Smooth muscle cell (in vitro differentiated cells): Measurements from ENCODE around the gene SMAD6. TPM values are rescaled to one million over a fixed set of nuclear protein-coding genes. Genes with fewer than 3 reads are reported as not detected.

Source experiments
- DNase-seq: peaks from one replicate; lab custom pipeline; 2025; ENCODE audit not compliant: unreplicated experiment; lab: John Stamatoyannopoulos, UW
- H2AFZ ChIP-seq: fragments of 200-600 bp; sonication (generic); 2 replicates; pipeline ENCODE4 v1.6.0; 2016; ENCODE audit warnings: antibody characterized with exemption, low read depth, mild to moderate bottlenecking
- H3F3A ChIP-seq: fragments of 200-600 bp; sonication (generic); 2 replicates; pipeline ENCODE4 v1.6.0; 2017; ENCODE audit warnings: antibody characterized with exemption, low read depth
- H3K27ac ChIP-seq: fragments of 200-600 bp; sonication (generic); 2 replicates; pipeline ENCODE4 v1.5.1; 2016; ENCODE audit warnings: low read depth, mild to moderate bottlenecking
- H3K27me3 ChIP-seq: fragments of 200-600 bp; sonication (generic); 2 replicates; pipeline ENCODE4 v1.6.1; 2016; ENCODE audit warnings: low read depth, mild to moderate bottlenecking
- H3K36me3 ChIP-seq: fragments of 200-600 bp; sonication (generic); 2 replicates; pipeline ENCODE4 v1.5.1; 2016; ENCODE audit warnings: low read depth
- H3K4me1 ChIP-seq: fragments of 200-600 bp; sonication (generic); 2 replicates; pipeline ENCODE4 v1.5.1; 2016; ENCODE audit warnings: low read depth
- H3K4me2 ChIP-seq: fragments of 200-600 bp; sonication (generic); 2 replicates; pipeline ENCODE4 v1.6.0; 2016; ENCODE audit warnings: mild to moderate bottlenecking
- H3K4me3 ChIP-seq: fragments of 200-600 bp; sonication (generic); 2 replicates; pipeline ENCODE4 v1.5.1; 2016; ENCODE audit warnings: mild to moderate bottlenecking
- H3K79me2 ChIP-seq: fragments of 200-600 bp; sonication (generic); 2 replicates; pipeline ENCODE4 v1.6.0; 2016; ENCODE audit warnings: low read depth, mild to moderate bottlenecking
- H3K9ac ChIP-seq: fragments of 200-600 bp; sonication (generic); 2 replicates; pipeline ENCODE4 v1.6.0; 2016; ENCODE audit warnings: low read depth
- H3K9me3 ChIP-seq: fragments of 200-600 bp; sonication (generic); replicated peaks from 2 replicates; pipeline ENCODE4 v1.5.1; 2016; ENCODE audit warnings: low read depth
- H4K20me1 ChIP-seq: fragments of 200-600 bp; sonication (generic); 2 replicates; pipeline ENCODE4 v1.6.0; 2016; ENCODE audit warnings: low read depth
- WGBS: methylation state at CpG from one replicate; pipeline ENCODE4 v1.1.7; 2016; ENCODE audit warnings: low lambda C conversion rate; 5-methylcytosine and 5-hydroxymethylcytosine counted together
- polyA plus RNA-seq: library from polyadenylated mRNA; unstranded; fragments of >200 nt; fragmentation: Nextera tagmentation; extraction: Ambion mirVana; gene quantifications from 2 replicates; pipeline ENCODE4 v1.2.1, GENCODE V29; 2016
- total RNA-seq: library from RNA; depleted of rRNA; stranded (reverse); fragments of >200 nt; gene quantifications from 2 replicates; pipeline ENCODE4 v1.2.3, GENCODE V29; 2014
- TF ChIP-seq, protein P1 (sequence below): fragments of 200-600 bp; sonication (generic); IDR thresholded peaks from 2 replicates; pipeline ENCODE4 v1.5.1; 2017; ENCODE audit warnings: borderline replicate concordance, mild to moderate bottlenecking, antibody characterized with exemption; ENCODE audit not compliant: insufficient read depth, poor library complexity, severe bottlenecking

SMAD6 gene
- total and polyA plus RNA-seq, 2 experiments from 2014 or later, result 42.6 to 44.0 TPM

DNA sequence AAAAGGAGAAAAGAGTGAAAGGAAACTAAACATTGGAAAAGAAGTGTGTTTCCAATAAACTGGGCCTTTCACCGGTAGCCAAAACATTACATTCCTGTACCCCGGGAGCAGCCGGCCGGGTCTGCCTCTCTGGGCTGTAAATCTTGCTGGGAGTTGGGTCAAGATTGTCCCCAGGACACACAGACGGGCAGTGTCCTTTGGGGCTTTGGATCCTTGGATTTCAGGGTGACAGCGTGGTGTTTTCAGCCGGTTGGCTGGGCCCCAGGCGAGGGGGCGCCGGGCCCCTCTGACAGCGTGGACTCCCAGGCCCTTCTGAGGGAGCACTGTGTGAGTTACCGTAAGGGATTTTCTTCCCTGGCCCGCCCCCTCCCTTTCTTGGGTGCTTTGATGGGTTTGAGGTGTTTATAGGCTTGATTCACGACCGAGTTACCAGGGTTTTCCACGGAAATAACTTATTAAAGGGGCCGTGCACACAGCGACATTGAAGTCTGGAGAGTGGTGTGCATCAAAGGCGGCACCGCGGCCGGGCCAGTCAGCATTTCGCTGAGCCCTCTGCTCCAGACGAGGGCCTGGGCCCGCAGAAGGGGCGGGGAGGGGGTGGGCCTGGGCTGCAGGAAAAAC lies 27.4 kb downstream of the SMAD6 start:
- DNase-seq, result no peak
- Histone ChIP-seq H3F3A (peaks cover 28% of the 10 kb centered on the region), H3K79me2 (peaks cover 96% of the 10 kb centered on the region), H3K9me3 (no peaks in the 10 kb centered on the region), H3K27ac (peak overlapping the region; percentile 95), H3K4me1 (peaks cover 15% of the 10 kb centered on the region), H3K9ac (peak overlapping the region; percentile 71), H2AFZ (no peak overlapping the region), H3K4me2 (peak overlapping the region; percentile 76), H4K20me1 (peaks cover 99% of the 10 kb centered on the region), H3K4me3 (no peak overlapping the region), H3K27me3 (no peaks in the 10 kb centered on the region), H3K36me3 (no peaks in the 10 kb centered on the region)
- TF ChIP-seq, protein P1, sequence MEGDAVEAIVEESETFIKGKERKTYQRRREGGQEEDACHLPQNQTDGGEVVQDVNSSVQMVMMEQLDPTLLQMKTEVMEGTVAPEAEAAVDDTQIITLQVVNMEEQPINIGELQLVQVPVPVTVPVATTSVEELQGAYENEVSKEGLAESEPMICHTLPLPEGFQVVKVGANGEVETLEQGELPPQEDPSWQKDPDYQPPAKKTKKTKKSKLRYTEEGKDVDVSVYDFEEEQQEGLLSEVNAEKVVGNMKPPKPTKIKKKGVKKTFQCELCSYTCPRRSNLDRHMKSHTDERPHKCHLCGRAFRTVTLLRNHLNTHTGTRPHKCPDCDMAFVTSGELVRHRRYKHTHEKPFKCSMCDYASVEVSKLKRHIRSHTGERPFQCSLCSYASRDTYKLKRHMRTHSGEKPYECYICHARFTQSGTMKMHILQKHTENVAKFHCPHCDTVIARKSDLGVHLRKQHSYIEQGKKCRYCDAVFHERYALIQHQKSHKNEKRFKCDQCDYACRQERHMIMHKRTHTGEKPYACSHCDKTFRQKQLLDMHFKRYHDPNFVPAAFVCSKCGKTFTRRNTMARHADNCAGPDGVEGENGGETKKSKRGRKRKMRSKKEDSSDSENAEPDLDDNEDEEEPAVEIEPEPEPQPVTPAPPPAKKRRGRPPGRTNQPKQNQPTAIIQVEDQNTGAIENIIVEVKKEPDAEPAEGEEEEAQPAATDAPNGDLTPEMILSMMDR, result no peak
- WGBS, result 12% methylated on average over 24 of the region's 26 CpGs

DNA sequence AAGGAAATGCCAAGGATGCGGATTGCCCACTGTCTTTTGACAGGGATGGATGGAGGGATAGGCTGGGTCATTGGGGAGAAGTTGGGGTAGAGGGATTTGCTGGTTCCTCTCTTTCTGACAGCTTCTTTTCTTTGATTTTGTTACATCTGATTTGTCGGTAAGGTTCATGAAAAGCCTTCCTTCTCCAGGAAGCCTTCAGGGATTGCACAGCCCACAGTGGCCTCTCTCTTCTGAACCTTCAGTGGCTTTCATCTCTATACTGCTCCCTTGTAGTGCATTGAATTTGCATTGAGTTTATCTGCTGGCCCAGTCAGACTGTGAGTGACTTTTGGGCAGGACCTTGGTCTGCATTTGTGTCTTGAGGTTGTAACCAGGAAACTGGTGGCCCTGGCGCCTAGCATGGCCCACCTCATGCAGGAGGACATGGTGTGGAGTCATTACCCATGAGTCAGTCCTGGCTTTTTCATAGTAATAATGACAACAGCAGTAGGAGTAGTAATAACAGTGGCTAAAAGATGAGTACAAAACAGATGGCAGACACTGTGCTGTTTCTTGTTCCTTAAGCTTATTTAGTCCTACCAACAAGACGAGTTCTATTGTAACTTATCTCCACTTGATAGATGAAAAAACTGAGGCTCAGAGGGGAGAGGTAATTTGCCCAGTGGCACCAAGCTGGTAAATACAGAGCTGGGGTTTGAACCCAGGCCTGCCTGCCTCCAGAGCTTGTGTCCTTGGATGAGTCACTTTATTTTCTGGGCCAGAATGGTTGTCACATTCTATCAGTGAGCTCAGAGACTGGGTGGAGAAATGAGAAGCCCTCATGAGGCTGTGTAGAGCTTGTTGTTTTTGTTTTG lies 28.4 kb downstream of the SMAD6 start:
- TF ChIP-seq, protein P1, result no peak
- Histone ChIP-seq H3K4me3 (no peak overlapping the region), H3K9ac (peak overlapping the region; percentile 71), H2AFZ (no peak overlapping the region), H3K36me3 (no peaks in the 10 kb centered on the region), H3K4me1 (peaks cover 15% of the 10 kb centered on the region), H3K27ac (peak overlapping the region; percentile 95), H3K9me3 (no peaks in the 10 kb centered on the region), H3K4me2 (peak overlapping the region; percentile 76), H3K27me3 (no peaks in the 10 kb centered on the region), H3F3A (peaks cover 21% of the 10 kb centered on the region), H4K20me1 (peaks cover 99% of the 10 kb centered on the region), H3K79me2 (peaks cover 96% of the 10 kb centered on the region)
- no peak for DNase-seq
- WGBS, result 57% methylated on average over 4 of the region's 4 CpGs

DNA sequence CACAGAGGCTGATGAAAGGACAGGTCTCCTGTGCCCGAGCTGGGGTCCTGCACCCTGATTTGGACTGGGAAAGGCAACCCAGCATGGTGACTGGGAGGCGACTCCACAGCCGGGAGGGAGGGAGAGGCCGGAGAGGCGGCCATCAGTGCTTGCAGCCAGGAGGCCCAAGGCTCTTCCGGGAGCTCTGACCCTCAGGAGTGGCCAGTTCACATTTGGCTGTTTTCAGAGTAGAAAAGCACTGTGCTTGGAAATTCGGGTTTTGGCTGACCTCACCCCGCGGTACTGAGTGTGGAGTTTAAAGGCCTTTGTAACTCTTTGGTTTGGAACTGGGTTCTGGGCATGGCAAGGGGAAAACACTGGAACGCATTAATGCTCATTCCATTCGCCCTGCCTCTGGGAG lies 31.9 kb downstream of the SMAD6 start:
- DNase-seq, result no peak
- peak overlapping the region; percentile 95 for H3K27ac ChIP-seq
- peaks cover 96% of the 10 kb centered on the region for H3K79me2 ChIP-seq
- no peak overlapping the region for H3K4me3 ChIP-seq
- H3K36me3 ChIP-seq, result no peaks in the 10 kb centered on the region
- no peak overlapping the region for H2AFZ ChIP-seq
- 88% methylated on average over 11 of the region's 11 CpGs for WGBS
- no peaks in the 10 kb centered on the region for H3K27me3 ChIP-seq
- peaks cover 99% of the 10 kb centered on the region for H4K20me1 ChIP-seq
- H3K4me1 ChIP-seq, result peaks cover 13% of the 10 kb centered on the region
- H3K4me2 ChIP-seq, result no peak overlapping the region
- no peaks in the 10 kb centered on the region for H3K9me3 ChIP-seq
- H3F3A ChIP-seq, result peaks cover 5% of the 10 kb centered on the region
- TF ChIP-seq, protein P1, result no peak
- no peak overlapping the region for H3K9ac ChIP-seq
